ENCODE measurements around the gene ACACB. TPM values are rescaled to one million over a fixed set of nuclear protein-coding genes. Genes with fewer than 3 reads are reported as not detected.

ACACB gene
- total RNA-seq, 4 donors from 2014 or later: 19.6 to 38.2 (median 25.8) TPM

- no peak for DNase-seq (ENCODE audit: low spot score in 2 of 2)
- intact Hi-C loops (cut with DNase I; ENCODE audit: low total_unique reads): no loop called here
- no peak overlapping the region for H3K4me3 ChIP-seq (ENCODE audit: low read depth, poor library complexity, severe bottlenecking)
- TF ChIP-seq POLR2A (IDR thresholded peaks at IDR 0.05) (no peak), CTCF (IDR thresholded peaks at IDR 0.05) (no peak)
- 93 to 95% methylated on average over 15 to 16 of the region's 16 CpGs for WGBS, 2 donors
These were observed 96.2 kb downstream of the ACACB start for GRCh38 chr12:109212460-109213115.

GRCh38 chr12:109214131-109214530 lies 97.7 kb downstream of the ACACB start:
- DNase-seq (ENCODE audit: low spot score in 2 of 2): no peak
- TF ChIP-seq CTCF (IDR thresholded peaks at IDR 0.05): no peak
- TF ChIP-seq POLR2A (IDR thresholded peaks at IDR 0.05): no peak
- H3K4me3 ChIP-seq (ENCODE audit: low read depth, poor library complexity, severe bottlenecking): no peak overlapping the region
- 82 to 89% methylated on average over 3 of the region's 3 CpGs for WGBS, 2 donors
- intact Hi-C loops (cut with DNase I; ENCODE audit: low total_unique reads): no loop called here

- intact Hi-C loops (cut with DNase I; ENCODE audit: low total_unique reads): no loop called here
- no peak overlapping the region for H3K4me3 ChIP-seq (ENCODE audit: low read depth, poor library complexity, severe bottlenecking)
- WGBS, 2 donors: 90 to 93% methylated on average over 6 of the region's 6 CpGs
- no peak for TF ChIP-seq POLR2A (IDR thresholded peaks at IDR 0.05)
- no peak for TF ChIP-seq CTCF (IDR thresholded peaks at IDR 0.05)
- no peak for DNase-seq (ENCODE audit: low spot score in 2 of 2)
These were observed 102.6 kb downstream of the ACACB start for GRCh38 chr12:109218996-109219395.

DNA sequence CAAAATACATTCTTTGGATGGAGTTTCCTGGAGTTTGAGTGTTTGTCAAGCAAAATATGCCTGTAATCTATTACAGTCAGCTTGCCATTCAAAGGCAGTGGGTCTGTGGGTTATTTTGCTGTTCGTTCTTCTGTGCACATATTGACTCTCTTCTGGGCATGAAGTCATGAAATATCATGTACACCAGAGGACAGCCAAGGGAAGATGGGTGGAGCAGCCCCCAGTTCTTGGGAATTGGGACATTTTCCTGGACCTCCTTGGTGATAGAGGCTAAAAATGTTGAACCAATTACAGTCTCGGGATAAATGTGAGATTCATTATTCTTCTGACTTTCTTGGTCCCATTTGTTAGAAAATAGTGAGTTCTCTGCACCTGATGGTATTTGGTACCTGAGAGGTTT lies 103.6 kb downstream of the ACACB start:
- intact Hi-C loops (cut with DNase I; ENCODE audit: low total_unique reads): no loop called here
- peak in 1 of 2 donors; percentile 35 for DNase-seq (ENCODE audit: low spot score in 2 of 2)
- TF ChIP-seq POLR2A (IDR thresholded peaks at IDR 0.05) (no peak), CTCF (IDR thresholded peaks at IDR 0.05) (no peak)
- H3K4me3 ChIP-seq (ENCODE audit: low read depth, poor library complexity, severe bottlenecking): no peak overlapping the region
- WGBS, 2 donors: 62 to 71% methylated on average over 2 of the region's 2 CpGs

DNA sequence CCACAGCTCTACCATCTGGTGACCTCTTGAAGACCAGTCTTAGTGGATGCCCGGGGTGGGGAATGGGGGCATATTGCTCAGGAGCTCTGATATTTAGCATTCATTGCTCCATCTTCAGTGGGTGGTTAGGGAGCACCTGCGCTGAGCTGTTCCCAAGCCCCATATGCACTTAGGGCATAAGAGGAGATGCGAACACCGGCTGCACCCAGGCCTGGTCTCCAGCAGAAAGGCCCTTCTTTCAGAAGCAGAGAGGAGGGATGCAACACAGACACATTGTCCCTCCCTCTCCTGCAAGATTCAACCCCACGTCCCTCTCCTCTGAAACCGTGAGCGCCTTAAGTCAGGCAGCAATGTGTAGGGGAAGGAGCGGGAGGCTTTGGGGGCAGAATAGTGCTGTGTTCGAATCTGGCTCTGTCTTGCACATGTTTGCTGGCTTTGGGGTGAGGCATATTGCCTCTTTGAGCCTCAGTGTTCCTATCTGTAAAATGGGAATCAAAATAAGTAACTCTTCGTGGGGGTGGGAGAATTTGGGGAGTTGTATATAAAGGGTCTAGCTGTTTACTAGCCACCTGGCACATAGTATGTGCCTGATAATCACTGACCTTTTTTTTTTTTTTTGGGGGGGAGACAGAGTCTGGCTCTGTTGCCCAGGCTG lies 105.0 kb downstream of the ACACB start:
- intact Hi-C loops (cut with DNase I; ENCODE audit: low total_unique reads): no loop called here
- DNase-seq (ENCODE audit: low spot score in 2 of 2): no peak
- no peak for TF ChIP-seq POLR2A (IDR thresholded peaks at IDR 0.05)
- TF ChIP-seq CTCF (IDR thresholded peaks at IDR 0.05): no peak
- 92 to 96% methylated on average over 10 of the region's 10 CpGs for WGBS, 2 donors
- no peak overlapping the region for H3K4me3 ChIP-seq (ENCODE audit: low read depth, poor library complexity, severe bottlenecking)
